Prostate gland (tissue), 2 donors: Measurements from ENCODE around the gene SETD2.

ENCODE experiments used
- CTCF ChIP-seq, 4 experiments: fragments of 200-600 bp in 2 of 4; fragments of 450-650 bp in 2 of 4; sonication (generic) in 2 of 4; IDR thresholded peaks; 1 replicate in 3 of 4; 2 replicates in 1 of 4; pipeline ENCODE4 v1.5.1; 2016 to 2019; ENCODE audit warnings: antibody characterized with exemption in 4 of 4, mild to moderate bottlenecking in 2 of 4, moderate library complexity in 2 of 4
- POLR2A ChIP-seq: fragments of 450-650 bp; IDR thresholded peaks from one replicate; pipeline ENCODE4 v1.6.1; 2016; ENCODE audit warnings: antibody characterized with exemption, mild to moderate bottlenecking

GRCh38 chr3:46981932-46982471, 181.9 kb downstream of the SETD2 start:
- no peak for TF ChIP-seq CTCF (IDR thresholded peaks at IDR 0.05)
- TF ChIP-seq POLR2A, result peak; percentile 53
